H9 (cell line): ENCODE data around the gene RPL27. TPM values are rescaled to one million over a fixed set of nuclear protein-coding genes. Genes with fewer than 3 reads are reported as not detected.

ENCODE experiments used
- DNase-seq: peaks from one replicate; pipeline ENCODE4 v3.0.0-alpha.2; 2017
- H2AFZ ChIP-seq: one replicate; pipeline ENCODE4 v1.6.1; 2013; ENCODE audit warnings: mild to moderate bottlenecking, low read length, control low read depth, moderate library complexity
- H2AK5ac ChIP-seq: 2 replicates; pipeline ENCODE4 v1.6.1; 2013; ENCODE audit warnings: low read length, control low read depth, mixed read lengths; ENCODE audit not compliant: insufficient read length
- H2BK120ac ChIP-seq: one replicate; pipeline ENCODE4 v1.6.1; 2013; ENCODE audit warnings: low read depth, mild to moderate bottlenecking, low read length, control low read depth, inconsistent platforms; ENCODE audit not compliant: poor library complexity, severe bottlenecking
- H2BK12ac ChIP-seq: 2 replicates; pipeline ENCODE4 v1.6.1; 2013; ENCODE audit warnings: low read length, control low read depth, mixed read lengths, low read depth; ENCODE audit not compliant: insufficient read length
- H2BK15ac ChIP-seq: 2 replicates; pipeline ENCODE4 v1.6.1; 2013; ENCODE audit warnings: low read depth, low read length, control low read depth
- H2BK20ac ChIP-seq: one replicate; pipeline ENCODE4 v1.6.1; 2013; ENCODE audit warnings: low read depth, mild to moderate bottlenecking, low read length, control low read depth, inconsistent platforms; ENCODE audit not compliant: poor library complexity, severe bottlenecking
- H2BK5ac ChIP-seq: 2 replicates; pipeline ENCODE4 v1.6.1; 2013; ENCODE audit warnings: low read length, control low read depth, mixed read lengths; ENCODE audit not compliant: insufficient read length
- H3K14ac ChIP-seq: 2 replicates; pipeline ENCODE4 v1.6.1; 2013; ENCODE audit warnings: low read length, control low read depth; ENCODE audit not compliant: insufficient read depth
- H3K18ac ChIP-seq: 2 replicates; pipeline ENCODE4 v1.6.1; 2013; ENCODE audit warnings: low read depth, mild to moderate bottlenecking, mixed read lengths, low read length, control low read depth; ENCODE audit not compliant: insufficient read length
- H3K23ac ChIP-seq: 2 replicates; pipeline ENCODE4 v1.6.1; 2013; ENCODE audit warnings: low read length, control low read depth, mixed read lengths, low read depth; ENCODE audit not compliant: insufficient read length
- H3K23me2 ChIP-seq: 2 replicates; pipeline ENCODE4 v1.6.1; 2013; ENCODE audit warnings: low read depth, mild to moderate bottlenecking, mixed read lengths, low read length, control low read depth; ENCODE audit not compliant: insufficient read length, poor library complexity, severe bottlenecking
- H3K27ac ChIP-seq: 2 replicates; pipeline ENCODE4 v1.5.1; 2013; ENCODE audit warnings: low read length, control low read depth, mixed read lengths, low read depth; ENCODE audit not compliant: insufficient read length
- H3K27me3 ChIP-seq: 2 replicates; pipeline ENCODE4 v1.6.1; 2013; ENCODE audit warnings: low read length, control low read depth, inconsistent platforms; ENCODE audit not compliant: insufficient read depth
- H3K4ac ChIP-seq: 2 replicates; pipeline ENCODE4 v1.6.1; 2013; ENCODE audit warnings: low read depth, mild to moderate bottlenecking, control low read depth, inconsistent platforms, low read length, moderate library complexity
- H3K4me1 ChIP-seq: 2 replicates; pipeline ENCODE4 v1.6.1; 2013; ENCODE audit warnings: low read length, control low read depth, inconsistent platforms; ENCODE audit not compliant: insufficient read depth
- H3K4me2 ChIP-seq: 2 replicates; pipeline ENCODE4 v1.6.1; 2013; ENCODE audit warnings: low read length, control low read depth, mixed read lengths; ENCODE audit not compliant: insufficient read length, insufficient read depth
- H3K56ac ChIP-seq: 2 replicates; pipeline ENCODE4 v1.6.1; 2013; ENCODE audit warnings: low read depth, mild to moderate bottlenecking, mixed read lengths, low read length, control low read depth; ENCODE audit not compliant: insufficient read length
- H3K79me1 ChIP-seq: 2 replicates; pipeline ENCODE4 v1.6.1; 2013; ENCODE audit warnings: low read depth, mild to moderate bottlenecking, moderate library complexity, low read length, control low read depth, inconsistent platforms; ENCODE audit not compliant: insufficient read depth, poor library complexity, severe bottlenecking
- H3K79me2 ChIP-seq: 2 replicates; pipeline ENCODE4 v1.6.1; 2013; ENCODE audit warnings: low read length, control low read depth, inconsistent platforms; ENCODE audit not compliant: insufficient read depth
- H3K9ac ChIP-seq: 2 replicates; pipeline ENCODE4 v1.6.1; 2013; ENCODE audit warnings: low read length, control low read depth, mixed read lengths; ENCODE audit not compliant: insufficient read length; ENCODE audit errors: extremely low read depth
- H3K9me3 ChIP-seq: one replicate; pipeline ENCODE4 v1.6.1; 2013; ENCODE audit warnings: low read depth, low read length, inconsistent platforms; ENCODE audit not compliant: control insufficient read depth
- H3T11ph ChIP-seq: one replicate; pipeline ENCODE4 v1.6.1; 2013; ENCODE audit warnings: mild to moderate bottlenecking, low read length, control low read depth, inconsistent platforms
- H4K20me1 ChIP-seq: one replicate; pipeline ENCODE4 v1.6.1; 2013; ENCODE audit not compliant: control insufficient read depth, insufficient read length, insufficient read depth
- H4K5ac ChIP-seq: 2 replicates; pipeline ENCODE4 v1.6.1; 2013; ENCODE audit warnings: low read depth, mild to moderate bottlenecking, mixed read lengths, low read length, control low read depth; ENCODE audit not compliant: insufficient read length
- H4K8ac ChIP-seq: replicated peaks from 2 replicates; pipeline ENCODE4 v1.6.1; 2013; ENCODE audit warnings: low read length, control low read depth, mixed read lengths, low read depth; ENCODE audit not compliant: insufficient read length
- H4K91ac ChIP-seq: 2 replicates; pipeline ENCODE4 v1.6.1; 2013; ENCODE audit warnings: low read depth, mild to moderate bottlenecking, moderate library complexity, mixed read lengths, low read length, control low read depth; ENCODE audit not compliant: insufficient read length
- H3K27ac Mint-ChIP-seq, 3 experiments: 2 replicates in 2 of 3; 3 replicates in 1 of 3; pipeline ENCODE4 v1.8.0; 2020 to 2021; ENCODE audit warnings: mixed read lengths in 3 of 3, mild to moderate bottlenecking in 1 of 3, moderate library complexity in 1 of 3
- H3K27me3 Mint-ChIP-seq: 2 replicates; pipeline ENCODE4 v1.8.0; 2021; ENCODE audit warnings: low read depth, mild to moderate bottlenecking, moderate library complexity, mixed read lengths
- H3K36me3 Mint-ChIP-seq, 3 experiments: 2 replicates in 2 of 3; 3 replicates in 1 of 3; pipeline ENCODE4 v1.8.0; 2020 to 2021; ENCODE audit warnings: low read depth in 3 of 3, mixed read lengths in 3 of 3; ENCODE audit not compliant: insufficient read depth in 1 of 3
- H3K4me1 Mint-ChIP-seq, 2 experiments: 2 replicates each; pipeline ENCODE4 v1.8.0; 2020; ENCODE audit warnings: mixed read lengths in 2 of 2
- H3K4me3 Mint-ChIP-seq, 2 experiments: 2 replicates in 1 of 2; 3 replicates in 1 of 2; pipeline ENCODE4 v1.8.0; 2020 to 2021; ENCODE audit warnings: mild to moderate bottlenecking in 2 of 2, mixed read lengths in 2 of 2, moderate library complexity in 1 of 2
- H3K9me3 Mint-ChIP-seq, 2 experiments: 2 replicates in 1 of 2; 3 replicates in 1 of 2; pipeline ENCODE4 v1.8.0; 2020; ENCODE audit warnings: mild to moderate bottlenecking in 2 of 2, mixed read lengths in 2 of 2, moderate library complexity in 1 of 2
- CTCF ChIP-seq: fragments of 200-600 bp; sonication (generic); conservative IDR thresholded peaks from 3 replicates; pipeline ENCODE4 v1.8.0; 2021; ENCODE audit warnings: antibody characterized with exemption, mild to moderate bottlenecking
- WGBS: extraction: QIAGEN DNeasy Blood & Tissue Kit; methylation state at CpG from one replicate; pipeline ENCODE4 v1.1.7; 2013; ENCODE audit warnings: missing lambda C conversion rate, low lambda C conversion rate, mixed read lengths; ENCODE audit not compliant: insufficient read length; ENCODE audit errors: extremely low coverage; 5-methylcytosine and 5-hydroxymethylcytosine counted together
- total RNA-seq: library from RNA; stranded (reverse); gene quantifications from 2 replicates; pipeline ENCODE4 v1.2.1, GENCODE V29; 2021

Gene RPL27
- total RNA-seq, 1 experiment from 2014 or later, result 1,514 TPM

GRCh38 chr17:43033948-43034881 is 36.0 kb downstream of the RPL27 start:
- H3K4me3 Mint-ChIP-seq, result peak overlapping the region; percentile 35 to 67

More at GRCh38 chr17:43033948-43034881, 36.0 kb downstream of the RPL27 start:
- Mint-ChIP-seq H3K4me1 (peaks cover 56 to 74% of the 10 kb centered on the region in 2 experiments), H3K27ac (peak overlapping the region; percentile 93 to 97 (median 94)), H3K9me3 (no peaks in the 10 kb centered on the region), H3K36me3 (peaks cover 0 to 10% (median 9%) of the 10 kb centered on the region in 3 experiments; a peak in 5 of 7 replicates), H3K27me3 (no peaks in the 10 kb centered on the region)
- H3K9ac ChIP-seq, result no peak overlapping the region
- H4K20me1 ChIP-seq, result no peaks in the 10 kb centered on the region
- no peak for TF ChIP-seq CTCF
- no peaks in the 10 kb centered on the region for H3K79me1 ChIP-seq
- no peak overlapping the region for H4K91ac ChIP-seq
- H3T11ph ChIP-seq, result no peak overlapping the region
- peak overlapping the region; percentile 31 for H3K18ac ChIP-seq
- H2BK15ac ChIP-seq, result no peak overlapping the region
- no peak overlapping the region for H2AK5ac ChIP-seq
- H3K79me2 ChIP-seq, result no peaks in the 10 kb centered on the region
- no peak overlapping the region for H4K8ac ChIP-seq
- DNase-seq, result no peak
- no peak overlapping the region for H4K5ac ChIP-seq
- H3K4me1 ChIP-seq, result peaks cover 11% of the 10 kb centered on the region
- H2BK20ac ChIP-seq, result no peak overlapping the region
- no peak overlapping the region for H2AFZ ChIP-seq
- H3K4ac ChIP-seq, result no peak overlapping the region
- no peak overlapping the region for H2BK120ac ChIP-seq
- no peak overlapping the region for H3K27ac ChIP-seq
- H2BK12ac ChIP-seq, result no peak overlapping the region
- no peaks in the 10 kb centered on the region for H3K27me3 ChIP-seq
- WGBS, result no CpG with 5 or more reads among the region's 12 CpGs
- no peak overlapping the region for H3K56ac ChIP-seq
- H2BK5ac ChIP-seq, result no peak overlapping the region
- peak overlapping the region; percentile 18 for H3K4me2 ChIP-seq
- no peak overlapping the region for H3K23ac ChIP-seq
- 0 out of 2 replicates have a peak overlapping the region, but pooled peaks have one; percentile 17 for H3K14ac ChIP-seq
- H3K23me2 ChIP-seq, result no peaks in the 10 kb centered on the region
- H3K9me3 ChIP-seq, result no peaks in the 10 kb centered on the region
